ENCODE measurements around the gene HEXIM1.

GRCh38 chr17:45106096-45106495 is 42.2 kb upstream of the HEXIM1 start:
- TF ChIP-seq CTCF (IDR thresholded peaks at IDR 0.05) (no peak), ELF4 (CRISPR knock-in tag; IDR thresholded peaks at IDR 0.05; ENCODE audit: low read depth) (no peak), ETV6 (CRISPR knock-in tag; IDR thresholded peaks at IDR 0.05) (no peak)
